NCI-H2107 treated with DMSO at 0.1 percent for 48 hours (cell line): ENCODE measurements around the gene POMT2.

ENCODE experiments used
- DNase-seq: peaks from one replicate; lab custom pipeline; 2025; ENCODE audit not compliant: unreplicated experiment; lab: John Stamatoyannopoulos, UW

POMT2 gene

DNA sequence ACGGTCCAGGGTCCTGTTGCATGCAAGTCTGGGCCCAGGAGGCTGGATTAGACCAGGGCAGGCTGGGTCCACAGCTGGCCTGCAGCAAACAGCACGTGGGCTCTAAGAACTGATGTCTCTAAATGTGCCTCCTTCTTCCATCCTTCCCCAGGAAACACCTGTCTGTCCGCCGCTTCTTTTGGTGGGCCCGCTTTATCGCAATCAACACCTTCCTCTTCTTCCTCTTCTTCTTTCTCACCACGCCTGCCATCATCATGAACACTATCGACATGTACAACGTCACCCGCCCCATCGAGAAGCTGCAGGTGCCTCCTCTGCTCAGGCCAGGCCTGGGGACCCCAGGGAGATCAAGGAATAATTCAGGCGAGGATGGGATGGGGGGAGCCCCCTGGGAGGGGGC is 77.9 kb downstream of the POMT2 start:
- DNase-seq: no peak

DNA sequence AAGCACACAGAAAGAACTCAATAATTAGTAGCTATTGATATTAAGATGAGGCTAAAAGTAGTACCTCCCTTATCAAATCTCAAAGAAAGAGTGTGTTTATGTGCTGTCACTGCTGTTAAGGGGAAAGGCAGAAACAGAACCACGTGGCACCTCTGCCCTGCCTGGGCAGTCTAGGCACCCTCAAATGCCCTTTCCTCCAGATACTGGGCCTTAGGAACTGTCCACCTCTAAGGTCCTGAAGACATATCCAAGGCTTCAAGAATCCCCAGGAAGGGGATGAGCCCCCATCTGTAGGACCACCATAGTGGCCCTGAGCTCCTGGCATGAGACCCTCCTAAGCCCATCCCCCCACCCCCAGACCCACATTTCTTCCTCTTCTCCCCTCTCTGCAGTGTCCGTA is 78.7 kb downstream of the POMT2 start:
- DNase-seq: no peak

DNA sequence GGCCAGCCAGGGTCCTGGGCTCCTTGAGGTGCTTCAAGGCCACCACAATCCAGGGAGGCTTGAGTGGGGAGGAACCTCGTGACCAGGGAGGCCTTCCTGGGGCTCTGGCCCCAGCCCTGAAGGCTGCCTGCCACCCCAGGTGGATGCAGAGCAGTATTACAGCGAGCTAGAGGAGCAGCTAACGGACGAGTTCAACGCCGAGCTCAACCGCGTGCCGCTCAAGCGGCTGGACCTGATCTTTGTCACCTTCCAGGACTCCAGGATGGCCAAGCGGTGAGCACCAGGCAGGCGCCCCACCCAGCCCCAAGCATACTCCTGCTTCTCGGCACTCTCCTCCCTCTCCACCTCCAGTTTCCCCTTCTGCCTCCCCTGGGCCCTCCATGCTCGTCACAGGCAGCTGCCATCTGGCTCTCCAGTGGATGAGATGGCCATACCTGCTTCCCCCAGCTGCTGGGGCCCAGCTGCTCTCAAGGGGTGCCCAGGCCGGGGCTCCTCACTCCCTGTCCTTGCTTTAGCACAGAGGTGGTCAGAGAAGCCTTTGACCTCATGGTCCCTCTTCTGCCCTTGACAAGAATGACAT is 80.3 kb downstream of the POMT2 start:
- DNase-seq: no peak

DNA sequence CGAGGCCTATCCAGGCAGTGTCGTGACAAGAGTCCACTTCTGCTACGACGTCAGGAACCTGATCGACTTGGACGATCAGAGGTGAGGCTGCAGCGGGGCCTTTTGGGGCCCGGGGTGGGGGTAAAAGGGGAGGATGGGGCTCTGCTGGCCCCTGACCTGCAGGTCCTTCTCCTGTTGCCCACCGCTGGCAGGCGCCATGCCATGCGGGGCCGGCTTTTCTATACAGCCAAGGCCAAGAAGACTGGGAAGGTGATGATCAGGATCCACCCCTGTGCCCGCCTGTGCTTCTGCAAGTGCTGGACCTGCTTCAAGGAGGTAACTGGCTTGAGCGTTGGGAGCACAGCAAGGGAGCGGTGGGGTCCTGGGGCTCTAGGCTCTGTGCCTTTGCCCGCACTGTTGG is 81.3 kb downstream of the POMT2 start:
- DNase-seq: no peak

DNA sequence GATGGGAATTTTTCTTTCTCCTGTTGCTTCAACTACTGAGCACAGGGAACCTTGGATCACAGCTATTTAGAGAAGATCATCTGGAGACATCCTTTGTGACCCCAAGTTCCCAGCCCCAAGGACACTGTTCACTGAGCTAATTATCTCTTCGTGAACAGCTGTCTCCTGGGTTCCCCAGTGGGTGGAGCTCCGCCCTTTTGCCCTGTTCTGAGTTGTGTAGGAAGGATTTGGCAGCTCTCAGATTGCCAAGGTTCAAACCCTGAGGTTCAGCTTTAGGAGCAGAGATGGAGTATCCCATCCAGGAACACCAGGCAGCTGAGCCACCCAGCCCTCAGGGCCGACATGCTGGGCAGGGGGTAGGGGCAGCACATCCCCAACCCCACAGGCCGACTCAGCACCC is 81.7 kb downstream of the POMT2 start:
- DNase-seq: no peak

DNA sequence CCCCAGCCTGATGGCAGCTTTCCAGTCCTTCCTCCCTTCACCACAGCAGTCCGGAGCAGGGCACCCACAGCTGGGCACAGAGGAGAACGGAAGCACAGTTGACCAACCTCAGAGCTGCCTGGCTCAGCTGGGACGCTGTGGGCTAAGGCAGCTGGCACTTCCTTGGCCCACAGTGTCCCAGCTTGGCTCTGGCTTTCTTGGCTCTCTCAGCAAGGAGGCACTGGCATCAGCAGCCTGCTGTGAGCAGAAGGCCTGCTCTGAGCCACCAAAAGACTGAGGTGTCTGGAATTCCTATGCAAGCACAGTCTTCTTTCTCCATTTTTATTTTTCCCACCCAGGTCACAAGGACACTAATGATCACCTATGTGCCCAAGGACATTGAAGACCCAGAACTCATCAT is 82.3 kb downstream of the POMT2 start:
- DNase-seq: no peak

DNA sequence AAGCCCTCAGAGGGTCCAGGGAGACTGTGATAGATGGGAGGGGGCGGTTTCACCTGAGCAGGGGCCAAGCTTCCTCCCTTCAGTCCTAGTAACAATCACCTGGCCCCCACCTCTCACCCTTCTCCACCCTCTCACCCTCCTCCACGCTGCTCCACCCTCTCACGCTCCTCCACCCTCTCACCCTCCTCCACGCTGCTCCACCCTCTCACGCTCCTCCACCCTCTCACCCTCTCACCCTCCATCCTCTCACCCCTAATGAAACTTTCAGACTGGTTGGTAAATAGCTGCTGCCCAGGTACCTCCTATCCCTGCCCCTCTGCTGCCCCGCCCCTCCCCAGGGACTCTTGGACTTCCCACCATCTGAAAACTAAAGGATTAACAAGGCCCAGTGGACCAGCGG is 83.9 kb downstream of the POMT2 start:
- no peak for DNase-seq

DNA sequence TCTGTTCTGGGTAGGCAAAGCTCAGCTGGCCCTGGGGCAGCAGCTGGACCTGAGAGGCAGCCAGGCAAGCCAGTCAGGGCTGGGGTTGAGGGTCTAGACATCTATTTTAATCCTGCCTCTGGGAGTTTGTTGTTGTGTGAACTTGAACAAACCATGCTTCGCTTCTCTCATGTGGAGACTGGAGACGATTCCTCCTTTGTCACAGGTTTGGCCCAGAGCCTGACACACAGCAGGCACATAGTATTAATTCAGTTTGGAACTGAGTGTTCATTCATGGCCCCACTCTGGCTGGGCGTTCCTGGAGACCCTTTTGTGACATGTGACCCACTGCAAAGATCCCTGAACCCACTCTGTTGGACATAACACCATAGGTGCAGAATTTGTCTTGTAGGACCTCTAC is 89.0 kb downstream of the POMT2 start:
- no peak for DNase-seq

DNA sequence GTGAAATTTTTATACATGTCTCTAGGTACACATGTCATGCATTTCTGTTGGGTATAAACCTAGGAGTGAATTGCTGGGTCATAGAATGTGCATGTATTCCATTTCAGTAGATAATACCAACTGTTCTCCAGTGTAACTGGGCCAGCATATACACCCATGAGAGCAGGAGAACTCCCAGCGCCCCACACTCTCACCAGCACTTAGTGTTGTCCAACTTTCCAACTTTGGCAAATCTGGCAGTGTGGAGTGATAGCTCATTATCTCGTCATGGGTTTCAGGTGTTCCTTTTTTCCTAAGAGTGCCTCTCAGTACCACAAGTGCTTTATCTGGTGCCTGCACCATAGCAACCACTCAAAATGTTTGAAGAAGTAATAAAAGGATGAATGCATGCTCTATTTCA is 89.8 kb downstream of the POMT2 start:
- no peak for DNase-seq

DNA sequence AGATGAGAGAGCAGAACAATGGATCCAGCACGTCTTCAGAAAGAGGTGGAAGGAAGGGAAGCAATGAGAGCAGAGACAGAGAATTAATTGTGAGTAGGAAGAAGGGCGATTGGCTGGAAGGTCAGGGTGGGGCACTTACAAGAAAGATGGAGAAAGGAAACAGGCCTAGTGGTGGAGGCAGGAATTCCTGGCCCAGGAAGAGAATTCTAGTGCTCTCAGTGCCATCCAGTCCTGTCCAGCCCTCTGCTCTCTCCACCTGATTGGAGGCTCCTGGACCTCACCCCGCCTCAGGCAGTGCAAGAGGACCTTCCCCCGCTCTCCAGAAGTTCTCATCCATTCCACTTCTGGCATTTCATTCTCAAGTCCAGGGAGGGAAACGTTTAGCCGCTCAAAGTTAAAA is 92.6 kb downstream of the POMT2 start:
- no peak for DNase-seq

DNA sequence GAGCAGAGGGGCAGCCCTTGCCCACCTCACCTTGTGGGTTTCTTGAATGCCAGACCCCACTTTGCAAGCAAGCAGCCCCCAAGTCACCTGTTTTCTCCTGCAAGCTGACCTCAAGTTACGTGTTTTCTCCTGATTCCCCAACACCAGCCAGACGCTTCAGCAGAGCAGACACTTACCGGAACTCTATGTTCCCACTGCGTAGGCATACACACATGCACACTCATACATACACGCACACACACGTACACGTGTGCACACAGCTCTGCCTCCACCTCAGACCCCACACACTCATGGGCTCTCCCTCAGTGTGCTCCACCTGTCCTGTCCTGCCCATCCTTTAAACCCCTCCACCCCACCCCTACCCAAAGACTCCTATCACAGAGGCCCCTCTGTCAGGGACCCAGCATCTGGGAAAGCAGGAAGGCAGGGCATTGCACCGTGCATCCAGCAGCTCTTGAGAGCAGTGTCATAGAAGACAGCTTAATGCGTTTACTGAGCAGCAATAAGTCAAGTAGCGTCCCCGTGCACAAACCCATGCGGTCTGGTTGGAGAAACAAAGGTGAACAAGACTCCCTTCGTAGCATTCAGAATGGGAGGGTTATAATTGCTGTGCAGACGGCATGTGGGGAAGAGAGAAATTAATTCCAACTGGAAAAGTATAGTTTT is 94.7 kb downstream of the POMT2 start:
- DNase-seq: no peak

DNA sequence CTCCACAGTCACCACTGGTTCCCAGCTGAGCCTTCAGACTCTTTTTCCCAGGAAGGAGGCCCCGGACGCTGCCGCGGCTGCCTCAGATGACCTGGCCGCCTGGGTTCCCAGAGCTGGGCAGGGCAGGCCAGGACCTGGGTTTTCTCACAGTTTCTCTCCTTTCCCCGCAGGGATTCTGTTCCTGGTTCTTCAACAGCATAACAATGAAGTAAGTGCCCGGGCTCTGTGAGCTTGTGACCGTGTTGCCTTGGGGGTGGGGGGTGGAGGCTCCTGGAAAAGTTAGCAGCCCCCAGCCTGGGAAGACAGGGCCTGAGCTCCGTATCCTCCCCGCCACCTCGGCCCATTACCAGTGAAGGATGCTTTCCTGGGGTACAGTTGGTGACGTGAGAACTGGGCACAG is 95.4 kb downstream of the POMT2 start:
- DNase-seq: no peak
